GM12865 (cell line): Measurements from ENCODE around the gene STX10.
A peak's percentile ranks its signal among the peaks of the same experiment; 100 is the strongest.

Experiments used
- DNase-seq: peaks from one replicate; pipeline ENCODE4 v3.0.0; 2010; ENCODE audit warnings: low read depth
- H3K4me3 ChIP-seq: 2 replicates; pipeline ENCODE4 v1.5.1; 2011; ENCODE audit warnings: mild to moderate bottlenecking, low read depth, low read length, control low read depth
- TF ChIP-seq, protein P1 (sequence below): IDR thresholded peaks from 2 replicates; pipeline ENCODE4 v1.5.1; 2011; ENCODE audit warnings: low read length, control low read depth, low read depth, inconsistent platforms; ENCODE audit not compliant: insufficient read depth; ENCODE audit errors: missing control alignments

Gene STX10

DNA sequence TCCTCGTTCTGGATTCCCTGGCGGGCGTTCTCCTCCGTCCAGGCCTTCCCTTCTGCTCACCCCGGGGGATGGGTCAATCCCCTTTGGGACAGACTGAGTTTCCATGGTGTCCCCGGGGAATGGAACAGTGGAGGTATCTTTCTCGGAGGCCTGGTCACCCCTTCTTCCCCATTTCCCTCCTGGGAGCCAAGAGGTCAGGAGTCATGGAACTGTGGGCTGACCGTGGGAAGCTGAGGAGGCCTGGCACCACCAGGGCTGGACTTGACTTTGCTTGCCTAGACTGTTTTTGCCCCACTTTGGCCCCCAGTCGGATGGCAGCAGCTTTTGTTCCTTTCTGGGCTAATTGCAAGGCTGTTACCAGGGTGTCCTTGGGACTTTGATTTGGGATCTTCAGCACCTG, 30.1 kb downstream of the STX10 start:
- DNase-seq = no peak
- no peak overlapping the region for H3K4me3 ChIP-seq

DNA sequence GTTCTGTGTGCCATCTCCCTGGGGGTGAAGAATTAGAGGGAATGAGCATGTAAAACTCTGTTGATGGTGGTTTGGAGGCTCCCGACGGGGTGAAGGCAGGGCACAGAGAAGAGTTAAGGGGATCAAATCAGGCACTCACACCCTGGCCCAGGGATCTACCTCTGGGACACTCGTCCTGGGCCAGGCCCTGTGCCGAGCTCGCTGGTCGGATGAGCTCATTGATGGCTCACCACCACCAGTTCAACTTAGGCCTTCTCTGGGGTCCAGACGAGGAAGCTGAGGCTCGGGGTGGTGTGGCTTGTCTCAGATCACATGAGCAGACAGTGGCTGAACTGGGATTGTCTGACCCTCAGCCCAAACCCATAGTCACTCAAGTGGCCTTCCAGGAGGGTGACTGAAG, 30.5 kb downstream of the STX10 start:
- TF ChIP-seq, protein P1, sequence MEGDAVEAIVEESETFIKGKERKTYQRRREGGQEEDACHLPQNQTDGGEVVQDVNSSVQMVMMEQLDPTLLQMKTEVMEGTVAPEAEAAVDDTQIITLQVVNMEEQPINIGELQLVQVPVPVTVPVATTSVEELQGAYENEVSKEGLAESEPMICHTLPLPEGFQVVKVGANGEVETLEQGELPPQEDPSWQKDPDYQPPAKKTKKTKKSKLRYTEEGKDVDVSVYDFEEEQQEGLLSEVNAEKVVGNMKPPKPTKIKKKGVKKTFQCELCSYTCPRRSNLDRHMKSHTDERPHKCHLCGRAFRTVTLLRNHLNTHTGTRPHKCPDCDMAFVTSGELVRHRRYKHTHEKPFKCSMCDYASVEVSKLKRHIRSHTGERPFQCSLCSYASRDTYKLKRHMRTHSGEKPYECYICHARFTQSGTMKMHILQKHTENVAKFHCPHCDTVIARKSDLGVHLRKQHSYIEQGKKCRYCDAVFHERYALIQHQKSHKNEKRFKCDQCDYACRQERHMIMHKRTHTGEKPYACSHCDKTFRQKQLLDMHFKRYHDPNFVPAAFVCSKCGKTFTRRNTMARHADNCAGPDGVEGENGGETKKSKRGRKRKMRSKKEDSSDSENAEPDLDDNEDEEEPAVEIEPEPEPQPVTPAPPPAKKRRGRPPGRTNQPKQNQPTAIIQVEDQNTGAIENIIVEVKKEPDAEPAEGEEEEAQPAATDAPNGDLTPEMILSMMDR = no peak
- peak overlapping the region; percentile 92 for H3K4me3 ChIP-seq
- no peak for DNase-seq

More for the DNA sequence above, 30.1 kb downstream of the STX10 start:
- TF ChIP-seq, protein P1 = no peak

DNA sequence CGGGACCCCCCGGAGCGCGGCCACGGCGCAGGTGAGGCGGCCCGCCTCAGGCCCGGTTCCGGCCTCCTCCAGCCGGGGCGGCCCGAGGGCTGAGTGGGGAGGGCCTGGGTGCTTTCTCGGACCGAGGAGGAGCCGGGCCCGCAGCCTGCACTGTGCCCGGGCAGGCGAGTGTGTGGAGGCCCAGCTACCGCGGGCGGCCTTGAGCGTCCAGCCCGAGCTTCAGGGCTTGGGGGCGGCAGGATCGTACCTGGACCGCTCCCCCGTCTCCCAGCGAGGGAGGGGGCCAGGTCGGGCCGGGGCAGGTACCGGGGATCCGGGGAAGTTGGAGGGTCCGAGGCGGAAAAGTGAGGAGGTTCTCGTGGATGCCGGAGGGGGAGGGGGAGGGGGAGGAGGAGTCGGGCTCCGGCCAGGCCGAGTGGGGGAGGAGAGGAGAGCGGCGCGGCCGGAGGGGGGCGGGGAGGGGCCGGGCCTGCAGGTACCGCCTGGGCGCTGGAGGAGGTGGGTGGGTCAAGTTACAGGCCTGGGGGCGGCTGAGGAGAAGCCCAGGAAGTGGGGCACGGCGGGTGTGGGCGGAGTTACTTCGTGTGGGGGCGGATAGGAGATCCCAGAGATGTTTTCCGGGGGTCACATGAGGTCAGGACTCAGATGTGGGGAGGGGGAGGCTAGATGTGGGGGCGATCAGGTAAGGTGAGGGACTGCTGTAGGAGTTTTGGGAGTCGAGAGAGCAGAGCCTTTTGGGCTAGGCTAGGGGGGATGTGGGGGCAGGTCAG, 31.6 kb downstream of the STX10 start:
- peak; percentile 78 for DNase-seq
- TF ChIP-seq, protein P1 = no peak

DNA sequence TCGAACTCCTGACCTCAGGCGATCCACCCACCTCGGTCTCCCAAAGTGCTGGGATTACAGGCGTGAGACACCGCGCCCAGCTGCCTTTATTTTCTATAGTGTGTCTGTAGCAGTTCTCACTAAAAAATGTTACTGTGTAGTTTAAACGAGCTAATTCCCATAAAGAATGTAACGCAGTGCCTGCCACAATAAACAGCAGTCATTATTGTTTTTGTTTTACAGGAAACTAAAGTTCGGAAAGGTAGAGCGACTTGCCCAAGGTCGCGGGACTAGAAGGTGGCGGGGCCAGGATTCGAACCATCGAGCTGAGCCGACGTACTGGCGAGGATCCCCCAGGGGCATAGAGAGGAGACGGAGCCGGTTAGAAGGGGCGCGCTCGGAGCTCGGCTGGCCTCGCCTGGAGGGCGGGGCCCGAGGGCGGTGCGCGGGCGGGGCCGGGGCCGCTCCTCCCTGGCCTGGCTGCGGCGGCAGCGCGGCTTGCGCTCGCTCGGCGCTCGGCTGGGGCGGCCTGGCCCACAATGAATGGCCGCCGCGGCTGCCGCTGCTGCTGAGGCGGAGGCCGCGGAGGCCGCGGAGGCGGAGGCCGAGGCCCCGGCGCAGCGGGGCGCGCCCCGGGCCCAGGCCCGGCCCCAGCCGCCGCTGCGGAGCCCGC, 32.3 kb downstream of the STX10 start, which contains the start of gene NACC1:
Gene NACC1 (plus strand): TSS at position 493 of the 652 bp plus-strand sequence. CDS start 16,944 bp downstream, outside the sequence.
- TF ChIP-seq, protein P1 = no peak
- peak; percentile 94 for DNase-seq
- peak within 1 kb of the TSS; percentile 95 for H3K4me3 ChIP-seq

More for the DNA sequence above, 31.6 kb downstream of the STX10 start:
- H3K4me3 ChIP-seq = peak overlapping the region; percentile 92

DNA sequence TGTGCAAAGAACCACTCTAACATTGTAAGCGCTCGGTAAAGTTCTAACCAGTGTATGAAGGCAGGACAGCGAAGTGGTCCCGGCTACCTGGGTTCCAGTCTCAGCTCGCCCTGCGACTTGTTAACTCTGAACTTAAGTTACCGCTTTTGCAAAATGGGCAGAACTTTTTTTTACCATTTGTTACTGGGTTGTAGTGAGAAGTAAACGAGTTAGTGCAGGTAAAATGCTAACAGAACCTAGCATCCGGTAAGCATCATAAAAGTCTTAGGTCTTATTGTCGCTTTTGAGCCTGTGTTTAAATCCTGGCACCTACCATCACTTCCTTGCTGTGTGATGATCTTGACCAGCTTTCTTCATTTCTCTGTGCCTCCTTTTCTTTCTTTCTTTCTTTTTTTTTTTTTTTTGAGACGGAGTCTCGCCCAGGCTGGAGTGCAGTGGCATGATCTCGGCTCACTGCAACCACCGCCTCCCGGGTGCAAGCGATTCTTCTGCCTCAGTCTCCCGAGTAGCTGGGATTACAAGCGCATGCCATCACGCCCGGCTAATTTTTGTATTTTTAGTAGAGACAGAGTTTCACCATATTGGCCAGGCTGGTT, 32.9 kb downstream of the STX10 start:
- peak overlapping the region; percentile 95 for H3K4me3 ChIP-seq
- DNase-seq = peak; percentile 34
- TF ChIP-seq, protein P1 = no peak

DNA sequence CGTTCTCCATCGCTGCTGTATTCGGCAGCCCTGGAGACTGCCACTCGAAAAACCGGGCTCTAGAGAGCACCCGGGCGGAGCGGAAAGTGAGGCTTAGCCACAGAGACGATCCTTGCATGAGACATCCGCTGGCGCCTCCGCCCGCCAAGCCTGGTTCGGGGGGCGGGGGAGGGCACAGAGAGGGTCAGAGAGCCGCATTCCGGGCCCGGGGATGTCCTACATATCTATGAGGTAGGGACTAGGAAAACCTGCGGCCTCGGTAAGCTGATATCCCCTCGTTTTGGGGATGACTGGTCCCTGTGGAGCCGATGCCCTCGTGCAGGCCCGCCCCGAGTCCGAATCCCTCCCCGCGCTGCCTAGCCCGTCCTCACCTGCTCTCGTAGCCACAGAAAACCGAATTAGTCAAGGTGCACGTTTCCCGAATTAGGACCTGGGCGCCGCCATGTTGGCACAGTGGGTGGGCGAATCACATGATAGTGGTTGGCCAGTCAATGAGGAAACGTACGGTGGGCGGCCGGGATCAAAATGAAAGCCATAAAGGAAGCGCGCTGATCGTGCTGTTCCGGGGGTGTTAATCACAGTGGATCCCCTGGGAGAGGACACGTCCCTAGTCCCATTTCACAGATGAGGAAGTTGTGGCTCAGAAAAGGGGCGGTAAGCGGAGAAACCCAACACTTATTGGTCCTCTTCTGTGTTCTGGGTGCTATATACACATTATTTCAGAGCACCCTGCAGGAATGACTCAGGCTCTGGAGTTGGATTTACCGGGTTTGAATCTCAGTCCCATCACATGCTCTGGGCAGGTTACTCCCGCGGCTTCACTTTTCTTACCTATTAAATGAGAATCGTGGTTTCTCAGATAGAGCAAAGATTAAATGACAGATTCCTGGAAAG, 33.6 kb downstream of the STX10 start, which contains the start of gene TRMT1:
Gene TRMT1 (minus strand): TSS at position 459 of the 894 bp plus-strand sequence. CDS start 341 bp downstream, at position 118.
- TF ChIP-seq, protein P1 = no peak
- peak within 1 kb of the TSS; percentile 95 for H3K4me3 ChIP-seq
- peak; percentile 96 for DNase-seq
